Measurements from ENCODE around the gene KIF3C.

DNA sequence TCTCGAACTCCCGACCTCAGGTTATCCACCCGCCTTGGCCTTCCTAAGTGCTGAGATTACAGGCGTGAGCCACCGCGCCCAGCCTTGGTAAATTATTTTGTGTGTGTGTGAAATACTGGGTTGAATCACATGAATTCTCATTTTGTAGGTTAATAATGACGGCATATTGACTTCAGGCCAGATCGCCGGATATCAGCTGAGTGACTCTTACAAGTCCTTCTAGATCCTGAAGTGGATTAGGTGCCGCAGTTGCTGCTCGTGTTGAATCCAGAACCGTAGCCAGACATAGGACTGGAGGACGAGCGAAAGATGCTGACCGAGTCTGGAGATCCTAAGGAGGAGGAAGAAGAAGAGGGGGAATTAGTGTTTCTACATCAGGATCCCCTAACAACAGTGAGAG is 12.2 kb upstream of the KIF3C start:
- TF ChIP-seq, protein P1, sequence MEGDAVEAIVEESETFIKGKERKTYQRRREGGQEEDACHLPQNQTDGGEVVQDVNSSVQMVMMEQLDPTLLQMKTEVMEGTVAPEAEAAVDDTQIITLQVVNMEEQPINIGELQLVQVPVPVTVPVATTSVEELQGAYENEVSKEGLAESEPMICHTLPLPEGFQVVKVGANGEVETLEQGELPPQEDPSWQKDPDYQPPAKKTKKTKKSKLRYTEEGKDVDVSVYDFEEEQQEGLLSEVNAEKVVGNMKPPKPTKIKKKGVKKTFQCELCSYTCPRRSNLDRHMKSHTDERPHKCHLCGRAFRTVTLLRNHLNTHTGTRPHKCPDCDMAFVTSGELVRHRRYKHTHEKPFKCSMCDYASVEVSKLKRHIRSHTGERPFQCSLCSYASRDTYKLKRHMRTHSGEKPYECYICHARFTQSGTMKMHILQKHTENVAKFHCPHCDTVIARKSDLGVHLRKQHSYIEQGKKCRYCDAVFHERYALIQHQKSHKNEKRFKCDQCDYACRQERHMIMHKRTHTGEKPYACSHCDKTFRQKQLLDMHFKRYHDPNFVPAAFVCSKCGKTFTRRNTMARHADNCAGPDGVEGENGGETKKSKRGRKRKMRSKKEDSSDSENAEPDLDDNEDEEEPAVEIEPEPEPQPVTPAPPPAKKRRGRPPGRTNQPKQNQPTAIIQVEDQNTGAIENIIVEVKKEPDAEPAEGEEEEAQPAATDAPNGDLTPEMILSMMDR (IDR thresholded peaks at IDR 0.05; ENCODE audit: low read depth, low read length): no peak
- TF ChIP-seq POLR2A (IDR thresholded peaks at IDR 0.05; ENCODE audit: extremely low read depth, insufficient read length) (no peak), MYC (IDR thresholded peaks at IDR 0.05; ENCODE audit: low read depth, low read length) (no peak)
